PFSK-1 (cell line): ENCODE measurements around the gene EPN1.
A peak's percentile ranks its signal among the peaks of the same experiment; 100 is the strongest.

Experiments used
- FOXP2 ChIP-seq: optimal IDR thresholded peaks from 2 replicates; pipeline ENCODE3; 2011; ENCODE audit warnings: borderline replicate concordance, control low read depth, inconsistent platforms; ENCODE audit not compliant: insufficient read depth; ENCODE audit errors: extremely low read length, extremely low read depth
- POLR2AphosphoS5 ChIP-seq: IDR thresholded peaks from 2 replicates; pipeline ENCODE4 v1.6.1; 2012; ENCODE audit warnings: low read depth, mild to moderate bottlenecking, control low read depth, low read length, moderate library complexity
- SIN3A ChIP-seq: IDR thresholded peaks from 2 replicates; pipeline ENCODE4 v1.6.1; 2012; ENCODE audit warnings: mild to moderate bottlenecking, low read length, moderate library complexity, borderline replicate concordance; ENCODE audit not compliant: insufficient read depth
- TAF1 ChIP-seq: IDR thresholded peaks from 2 replicates; pipeline ENCODE4 v1.6.1; 2012; ENCODE audit warnings: low read length, control low read depth, borderline replicate concordance; ENCODE audit not compliant: insufficient read depth
- TF ChIP-seq, protein P1 (sequence below), 2 experiments: IDR thresholded peaks; 2 replicates each; pipeline versions ENCODE4 v1.6.1 to v1.8.0; 2011 to 2012; ENCODE audit warnings: low read depth in 2 of 2, low read length in 2 of 2, control low read depth in 1 of 2, inconsistent platforms in 1 of 2, mild to moderate bottlenecking in 1 of 2, moderate library complexity in 1 of 2; ENCODE audit not compliant: insufficient read depth in 1 of 2

The EPN1 gene

DNA sequence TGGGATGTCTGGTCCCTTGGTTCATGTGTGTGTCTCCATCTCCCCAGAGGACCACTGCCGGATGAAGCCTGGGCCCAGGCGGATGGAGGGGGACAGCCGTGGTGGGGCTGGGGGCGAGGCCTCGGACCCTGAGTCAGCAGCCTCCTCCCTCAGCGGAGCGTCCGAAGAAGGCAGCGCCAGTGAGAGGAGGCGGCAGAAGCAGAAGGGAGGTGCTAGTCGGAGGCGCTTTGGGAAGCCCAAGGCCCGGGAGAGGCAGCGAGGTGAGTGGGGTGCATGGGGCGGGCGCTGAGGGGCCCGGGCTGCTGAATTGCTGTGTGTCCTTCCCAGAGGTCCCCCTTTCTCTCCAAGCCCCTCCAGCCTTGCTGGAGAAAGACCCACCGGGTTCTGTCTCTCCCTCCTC, 23.8 kb upstream of the EPN1 start:
- TF ChIP-seq, protein P1, sequence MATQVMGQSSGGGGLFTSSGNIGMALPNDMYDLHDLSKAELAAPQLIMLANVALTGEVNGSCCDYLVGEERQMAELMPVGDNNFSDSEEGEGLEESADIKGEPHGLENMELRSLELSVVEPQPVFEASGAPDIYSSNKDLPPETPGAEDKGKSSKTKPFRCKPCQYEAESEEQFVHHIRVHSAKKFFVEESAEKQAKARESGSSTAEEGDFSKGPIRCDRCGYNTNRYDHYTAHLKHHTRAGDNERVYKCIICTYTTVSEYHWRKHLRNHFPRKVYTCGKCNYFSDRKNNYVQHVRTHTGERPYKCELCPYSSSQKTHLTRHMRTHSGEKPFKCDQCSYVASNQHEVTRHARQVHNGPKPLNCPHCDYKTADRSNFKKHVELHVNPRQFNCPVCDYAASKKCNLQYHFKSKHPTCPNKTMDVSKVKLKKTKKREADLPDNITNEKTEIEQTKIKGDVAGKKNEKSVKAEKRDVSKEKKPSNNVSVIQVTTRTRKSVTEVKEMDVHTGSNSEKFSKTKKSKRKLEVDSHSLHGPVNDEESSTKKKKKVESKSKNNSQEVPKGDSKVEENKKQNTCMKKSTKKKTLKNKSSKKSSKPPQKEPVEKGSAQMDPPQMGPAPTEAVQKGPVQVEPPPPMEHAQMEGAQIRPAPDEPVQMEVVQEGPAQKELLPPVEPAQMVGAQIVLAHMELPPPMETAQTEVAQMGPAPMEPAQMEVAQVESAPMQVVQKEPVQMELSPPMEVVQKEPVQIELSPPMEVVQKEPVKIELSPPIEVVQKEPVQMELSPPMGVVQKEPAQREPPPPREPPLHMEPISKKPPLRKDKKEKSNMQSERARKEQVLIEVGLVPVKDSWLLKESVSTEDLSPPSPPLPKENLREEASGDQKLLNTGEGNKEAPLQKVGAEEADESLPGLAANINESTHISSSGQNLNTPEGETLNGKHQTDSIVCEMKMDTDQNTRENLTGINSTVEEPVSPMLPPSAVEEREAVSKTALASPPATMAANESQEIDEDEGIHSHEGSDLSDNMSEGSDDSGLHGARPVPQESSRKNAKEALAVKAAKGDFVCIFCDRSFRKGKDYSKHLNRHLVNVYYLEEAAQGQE (IDR thresholded peaks at IDR 0.05; ENCODE audit: insufficient read depth in 1 of 2, low read depth in 2 of 2, low read length in 2 of 2), result no peak
- no peak for TF ChIP-seq POLR2AphosphoS5
- no peak for TF ChIP-seq TAF1
- TF ChIP-seq SIN3A, result no peak
- TF ChIP-seq FOXP2, result no peak

DNA sequence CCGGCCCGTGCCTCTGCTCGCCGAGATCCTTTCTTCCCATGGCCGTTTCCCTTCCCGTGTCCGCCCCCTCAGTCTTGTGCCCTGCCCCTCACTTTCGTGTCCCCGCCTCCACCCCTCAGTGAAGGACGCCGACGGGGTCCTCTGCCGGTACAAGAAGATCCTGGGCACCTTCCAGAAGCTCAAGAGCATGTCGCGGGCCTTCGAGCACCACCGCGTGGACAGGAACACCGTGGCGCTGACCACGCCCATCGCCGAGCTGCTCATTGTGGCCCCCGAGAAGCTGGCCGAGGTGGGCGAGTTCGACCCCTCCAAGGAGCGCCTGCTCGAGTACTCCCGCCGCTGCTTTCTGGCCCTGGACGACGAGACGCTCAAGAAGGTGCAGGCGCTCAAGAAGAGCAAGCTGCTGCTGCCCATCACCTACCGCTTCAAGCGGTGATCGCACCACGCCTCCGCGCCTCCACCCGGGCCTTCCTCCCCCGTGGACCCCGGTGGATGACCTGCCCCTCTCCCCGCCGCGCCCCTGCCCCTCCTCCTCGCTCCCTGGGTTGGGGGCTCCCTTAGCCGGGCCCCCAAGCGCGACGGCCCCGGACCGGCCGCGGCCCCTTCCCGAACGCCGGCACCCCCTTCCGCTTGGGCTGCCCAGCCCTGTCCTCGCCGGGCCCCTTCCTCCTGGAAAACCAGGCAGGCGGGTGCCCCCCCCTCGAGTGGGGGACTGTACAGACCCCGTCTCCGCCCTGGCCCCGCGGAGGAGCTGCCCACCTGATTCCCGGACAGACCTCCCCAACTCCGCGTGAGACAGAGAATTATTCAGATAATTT, 22.5 kb upstream of the EPN1 start:
- TF ChIP-seq, protein P1 (IDR thresholded peaks at IDR 0.05; ENCODE audit: insufficient read depth in 1 of 2, low read depth in 2 of 2, low read length in 2 of 2), result no peak
- no peak for TF ChIP-seq POLR2AphosphoS5

DNA sequence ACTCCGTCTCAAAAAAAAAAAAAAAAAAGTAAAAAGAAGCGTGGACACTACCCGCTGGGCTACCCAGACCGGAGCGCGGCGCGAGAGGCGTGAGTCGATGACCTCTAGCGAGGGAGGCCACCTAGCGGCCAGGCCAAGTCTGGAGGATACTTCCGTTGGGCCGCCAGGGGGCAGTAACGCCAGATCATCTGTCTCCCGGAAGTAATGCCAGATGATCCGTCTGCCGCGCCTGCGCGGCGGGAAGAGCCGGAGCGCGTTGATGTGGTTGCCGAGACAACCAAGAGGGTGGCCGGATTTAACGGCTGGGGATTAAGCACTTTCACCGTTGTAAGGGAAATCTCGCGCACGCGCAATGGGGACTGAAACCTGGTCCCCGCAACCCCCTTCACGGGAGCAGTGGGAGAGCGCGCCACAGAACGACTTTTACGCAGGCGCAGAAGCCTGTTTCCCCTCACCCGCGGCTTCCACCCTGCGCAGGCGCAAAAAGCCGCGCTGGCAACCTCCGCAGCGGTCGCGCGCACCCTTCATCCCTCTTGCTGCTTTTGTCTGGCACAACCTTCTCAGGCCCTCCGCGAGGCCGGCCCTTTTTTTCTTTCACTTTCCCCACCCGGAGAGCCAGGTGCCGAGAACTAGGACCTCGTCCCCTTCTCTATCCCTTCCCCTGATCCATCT, 21.2 kb upstream of the EPN1 start:
- TF ChIP-seq TAF1 (no peak; the same call in 1 of the 2 replicates), POLR2AphosphoS5 (peak; percentile 70; the same call in 1 of the 2 replicates), FOXP2 (peak; percentile 60), SIN3A (peak; percentile 89; the same call in 1 of the 2 replicates)
- TF ChIP-seq, protein P1 (IDR thresholded peaks at IDR 0.05; ENCODE audit: insufficient read depth in 1 of 2, low read depth in 2 of 2, low read length in 2 of 2), result no peak

DNA sequence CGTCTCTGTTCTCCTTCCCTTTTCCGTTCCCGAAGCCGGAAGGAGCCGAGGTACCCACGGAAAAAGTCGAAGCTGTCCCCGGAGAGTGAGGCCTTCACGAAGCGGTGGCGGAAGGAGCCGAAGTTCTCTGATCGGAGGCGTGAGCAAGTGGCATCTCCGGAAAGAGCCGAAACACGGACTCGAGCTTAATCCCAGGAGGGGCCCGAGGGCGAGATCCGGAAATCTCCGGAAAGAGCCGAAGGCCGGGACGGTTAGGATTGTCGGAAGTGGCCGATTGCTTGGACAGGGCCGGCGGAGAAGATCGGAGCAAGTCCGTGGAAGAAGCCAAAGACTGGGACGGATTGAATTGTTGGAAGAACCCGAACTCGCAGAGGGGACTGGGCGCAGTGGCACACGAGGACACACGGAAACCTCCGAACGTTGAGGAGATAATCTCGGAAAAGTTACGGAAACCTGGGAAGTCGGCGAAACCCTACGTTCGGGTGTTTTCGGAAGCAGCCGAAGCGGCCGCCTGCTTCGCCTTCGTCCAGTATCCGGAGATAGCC, 20.6 kb upstream of the EPN1 start:
- no peak for TF ChIP-seq TAF1
- no peak for TF ChIP-seq FOXP2
- TF ChIP-seq POLR2AphosphoS5, result no peak
- TF ChIP-seq SIN3A, result no peak
- TF ChIP-seq, protein P1 (IDR thresholded peaks at IDR 0.05; ENCODE audit: insufficient read depth in 1 of 2, low read depth in 2 of 2, low read length in 2 of 2), result no peak
